Panc1 (cell line): ENCODE data around the gene AFF4. TPM values are rescaled to one million over a fixed set of nuclear protein-coding genes. Genes with fewer than 3 reads are reported as not detected.

Experiments
- ATAC-seq: fragments of 200-7000 bp; cut with Tn5 transposase; 2 replicates; pipeline ENCODE4 v1.9.1; 2020; ENCODE audit warnings: mild to moderate bottlenecking, moderate library complexity
- BruUV-seq: library from RNA; stranded (reverse); fragments of 400-500 nt; replicated peaks from 2 replicates; lab custom pipeline; 2021; lab: Mats Ljungman, UMichigan
- CTCF ChIA-PET: fragments of 300-600 bp; sonication (Branson Sonifier 250); formaldehyde crosslinking; loops from one replicate; lab custom pipeline; 2022; ENCODE audit warnings: antibody characterized with exemption; lab: Charles Lee
- POLR2A ChIA-PET: fragments of 300-600 bp; sonication (Branson Sonifier 250); formaldehyde crosslinking; loops from one replicate; lab custom pipeline; 2022; ENCODE audit warnings: antibody characterized with exemption; lab: Charles Lee
- DNase-seq: peaks from one replicate; pipeline ENCODE4 v3.0.0-alpha.2; 2010; ENCODE audit warnings: low read depth, low spot score
- H3K27ac ChIP-seq: 2 replicates; pipeline ENCODE4 v1.5.1; 2011; ENCODE audit warnings: mild to moderate bottlenecking, low read length, inconsistent platforms
- H3K27me3 ChIP-seq: fragments of 200-500 bp; sonication (Bioruptor generic); 2 replicates; pipeline ENCODE4 v1.6.0; 2014; ENCODE audit warnings: low read length, inconsistent platforms; ENCODE audit not compliant: control insufficient read depth, insufficient read depth
- H3K36me3 ChIP-seq: fragments of 200-500 bp; sonication (Bioruptor generic); 2 replicates; pipeline ENCODE4 v1.5.1; 2014; ENCODE audit warnings: inconsistent platforms, mild to moderate bottlenecking, low read length, moderate library complexity; ENCODE audit not compliant: control insufficient read depth, insufficient read depth
- H3K4me1 ChIP-seq: 2 replicates; pipeline ENCODE4 v1.5.1; 2011; ENCODE audit warnings: inconsistent platforms, mild to moderate bottlenecking, low read length, moderate library complexity; ENCODE audit not compliant: control insufficient read depth, insufficient read depth
- H3K4me3 ChIP-seq, 2 experiments: 2 replicates each; pipeline ENCODE4 v1.5.1; 2011 to 2012; ENCODE audit warnings: low read depth in 2 of 2, low read length in 2 of 2, mild to moderate bottlenecking in 2 of 2, inconsistent platforms in 1 of 2, moderate library complexity in 1 of 2
- H3K9me3 ChIP-seq: fragments of 200-500 bp; sonication (Bioruptor generic); 2 replicates; pipeline ENCODE4 v1.5.1; 2014; ENCODE audit warnings: low read depth, mild to moderate bottlenecking, inconsistent platforms, low read length, moderate library complexity; ENCODE audit not compliant: control insufficient read depth, insufficient read depth
- POLR2AphosphoS5 ChIP-seq: IDR thresholded peaks from 2 replicates; pipeline ENCODE4 v1.6.1; 2012; ENCODE audit warnings: mild to moderate bottlenecking, low read depth, low read length, moderate library complexity
- SIN3A ChIP-seq: IDR thresholded peaks from 2 replicates; pipeline ENCODE4 v1.6.1; 2012; ENCODE audit warnings: low read depth, mild to moderate bottlenecking, low read length, moderate library complexity, borderline replicate concordance; ENCODE audit not compliant: insufficient read depth
- TCF7L2 ChIP-seq: IDR thresholded peaks from 2 replicates; pipeline ENCODE4 v1.6.1; 2011; ENCODE audit warnings: mild to moderate bottlenecking, low read depth, low read length, inconsistent platforms
- in situ Hi-C: cut with HindIII; loops from 2 replicates; pipeline ENCODE4 v1.10.0; 2016; ENCODE audit warnings: low sequenced_read_pairs, low pct_unique_long_range_greater_than_20kb
- intact Hi-C: fragments of 100-400 bp; cut with micrococcal nuclease; formaldehyde crosslinking; loops from one replicate; pipeline ENCODE4 v1.10.0; 2022; ENCODE audit not compliant: unreplicated experiment
- total RNA-seq: library from RNA; stranded (reverse); gene quantifications from one replicate; pipeline ENCODE4 v1.2.1, GENCODE V29; 2021; ENCODE audit not compliant: unreplicated experiment
- TF ChIP-seq, protein P1 (sequence below), 2 experiments: IDR thresholded peaks; 2 replicates each; pipeline ENCODE4 v1.6.1; 2011 to 2012; ENCODE audit warnings: low read depth in 2 of 2, control low read depth in 1 of 2, low read length in 1 of 2, mild to moderate bottlenecking in 1 of 2, moderate library complexity in 1 of 2; ENCODE audit not compliant: insufficient read depth in 1 of 2
- TF ChIP-seq, protein P2 (sequence below): fragments of 450-650 bp; IDR thresholded peaks from 2 replicates; pipeline ENCODE4 v1.5.1; 2017; ENCODE audit warnings: mild to moderate bottlenecking

The AFF4 gene
- total RNA-seq, 1 experiment from 2014 or later = 78.3 TPM

DNA sequence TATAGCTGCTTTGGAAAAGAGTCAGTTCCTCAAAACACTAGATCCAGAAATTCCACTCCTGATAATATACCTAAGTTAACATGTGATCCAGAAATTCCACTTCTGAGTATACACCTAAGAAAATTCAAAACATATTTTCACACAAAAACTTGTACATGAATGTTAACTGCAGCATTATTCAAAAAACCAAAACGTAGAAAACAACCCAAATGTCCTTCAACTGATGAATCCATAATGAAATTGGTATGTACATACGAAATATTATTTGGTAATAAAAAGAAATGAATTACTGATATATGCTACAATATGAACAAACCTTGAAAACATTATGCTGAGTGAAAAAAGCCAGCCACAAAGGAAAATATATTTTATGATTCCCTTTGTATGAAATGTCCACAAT lies 16.5 kb upstream of the AFF4 start:
- Histone ChIP-seq H3K27me3 (no peaks in the 10 kb centered on the region), H3K4me1 (no peaks in the 10 kb centered on the region), H3K36me3 (no peaks in the 10 kb centered on the region), H3K27ac (no peak overlapping the region), H3K4me3 (no peak overlapping the region), H3K9me3 (no peaks in the 10 kb centered on the region)
- CTCF ChIA-PET = no interaction called here
- POLR2A ChIA-PET = no interaction called here
- ATAC-seq (no peak), DNase-seq (no peak)
- intact Hi-C loops = no loop called here
- BruUV-seq = no TSS peak
- TF ChIP-seq TCF7L2 (no peak), SIN3A (no peak), POLR2AphosphoS5 (no peak)
- TF ChIP-seq, protein P1, sequence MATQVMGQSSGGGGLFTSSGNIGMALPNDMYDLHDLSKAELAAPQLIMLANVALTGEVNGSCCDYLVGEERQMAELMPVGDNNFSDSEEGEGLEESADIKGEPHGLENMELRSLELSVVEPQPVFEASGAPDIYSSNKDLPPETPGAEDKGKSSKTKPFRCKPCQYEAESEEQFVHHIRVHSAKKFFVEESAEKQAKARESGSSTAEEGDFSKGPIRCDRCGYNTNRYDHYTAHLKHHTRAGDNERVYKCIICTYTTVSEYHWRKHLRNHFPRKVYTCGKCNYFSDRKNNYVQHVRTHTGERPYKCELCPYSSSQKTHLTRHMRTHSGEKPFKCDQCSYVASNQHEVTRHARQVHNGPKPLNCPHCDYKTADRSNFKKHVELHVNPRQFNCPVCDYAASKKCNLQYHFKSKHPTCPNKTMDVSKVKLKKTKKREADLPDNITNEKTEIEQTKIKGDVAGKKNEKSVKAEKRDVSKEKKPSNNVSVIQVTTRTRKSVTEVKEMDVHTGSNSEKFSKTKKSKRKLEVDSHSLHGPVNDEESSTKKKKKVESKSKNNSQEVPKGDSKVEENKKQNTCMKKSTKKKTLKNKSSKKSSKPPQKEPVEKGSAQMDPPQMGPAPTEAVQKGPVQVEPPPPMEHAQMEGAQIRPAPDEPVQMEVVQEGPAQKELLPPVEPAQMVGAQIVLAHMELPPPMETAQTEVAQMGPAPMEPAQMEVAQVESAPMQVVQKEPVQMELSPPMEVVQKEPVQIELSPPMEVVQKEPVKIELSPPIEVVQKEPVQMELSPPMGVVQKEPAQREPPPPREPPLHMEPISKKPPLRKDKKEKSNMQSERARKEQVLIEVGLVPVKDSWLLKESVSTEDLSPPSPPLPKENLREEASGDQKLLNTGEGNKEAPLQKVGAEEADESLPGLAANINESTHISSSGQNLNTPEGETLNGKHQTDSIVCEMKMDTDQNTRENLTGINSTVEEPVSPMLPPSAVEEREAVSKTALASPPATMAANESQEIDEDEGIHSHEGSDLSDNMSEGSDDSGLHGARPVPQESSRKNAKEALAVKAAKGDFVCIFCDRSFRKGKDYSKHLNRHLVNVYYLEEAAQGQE (IDR thresholded peaks at IDR 0.05; ENCODE audit: insufficient read depth in 1 of 2, low read depth in 2 of 2, low read length in 1 of 2) = no peak
- TF ChIP-seq, protein P2, sequence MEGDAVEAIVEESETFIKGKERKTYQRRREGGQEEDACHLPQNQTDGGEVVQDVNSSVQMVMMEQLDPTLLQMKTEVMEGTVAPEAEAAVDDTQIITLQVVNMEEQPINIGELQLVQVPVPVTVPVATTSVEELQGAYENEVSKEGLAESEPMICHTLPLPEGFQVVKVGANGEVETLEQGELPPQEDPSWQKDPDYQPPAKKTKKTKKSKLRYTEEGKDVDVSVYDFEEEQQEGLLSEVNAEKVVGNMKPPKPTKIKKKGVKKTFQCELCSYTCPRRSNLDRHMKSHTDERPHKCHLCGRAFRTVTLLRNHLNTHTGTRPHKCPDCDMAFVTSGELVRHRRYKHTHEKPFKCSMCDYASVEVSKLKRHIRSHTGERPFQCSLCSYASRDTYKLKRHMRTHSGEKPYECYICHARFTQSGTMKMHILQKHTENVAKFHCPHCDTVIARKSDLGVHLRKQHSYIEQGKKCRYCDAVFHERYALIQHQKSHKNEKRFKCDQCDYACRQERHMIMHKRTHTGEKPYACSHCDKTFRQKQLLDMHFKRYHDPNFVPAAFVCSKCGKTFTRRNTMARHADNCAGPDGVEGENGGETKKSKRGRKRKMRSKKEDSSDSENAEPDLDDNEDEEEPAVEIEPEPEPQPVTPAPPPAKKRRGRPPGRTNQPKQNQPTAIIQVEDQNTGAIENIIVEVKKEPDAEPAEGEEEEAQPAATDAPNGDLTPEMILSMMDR = no peak
- in situ Hi-C loops = no loop called here

DNA sequence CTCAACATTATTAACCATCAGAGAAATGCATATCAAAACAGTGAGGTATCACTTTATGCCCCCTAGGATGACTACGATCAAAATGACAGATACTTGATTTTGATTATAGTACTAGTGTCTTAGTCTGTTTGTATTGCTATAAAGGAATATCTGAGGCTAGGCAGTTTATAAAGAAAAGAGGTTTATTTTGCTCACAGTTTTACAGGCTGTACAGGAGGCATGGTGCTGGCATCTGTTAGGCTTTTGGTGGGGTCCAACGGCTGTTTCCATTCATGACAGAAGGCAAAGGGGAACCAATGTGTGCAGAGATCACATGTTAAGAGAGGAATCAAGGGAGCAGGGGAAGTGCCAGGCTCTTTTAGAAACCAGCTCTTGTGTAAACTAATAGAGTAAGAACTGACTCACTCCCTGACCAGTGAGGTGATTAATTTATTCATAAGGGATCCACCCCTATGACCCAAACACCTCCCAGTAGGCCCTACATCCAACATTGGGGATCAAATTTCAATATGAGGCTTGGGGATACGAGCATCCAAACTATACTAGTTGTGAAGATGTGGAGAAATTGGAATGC lies 16.0 kb upstream of the AFF4 start:
- ATAC-seq (peak; percentile 53; the same call in 1 of the 2 replicates), DNase-seq (peak; percentile 35)
- in situ Hi-C loops = no loop called here
- Histone ChIP-seq H3K4me3 (no peak overlapping the region), H3K27me3 (no peaks in the 10 kb centered on the region), H3K4me1 (no peaks in the 10 kb centered on the region), H3K27ac (no peak overlapping the region), H3K36me3 (no peaks in the 10 kb centered on the region), H3K9me3 (no peaks in the 10 kb centered on the region)
- POLR2A ChIA-PET = no interaction called here
- BruUV-seq = no TSS peak
- CTCF ChIA-PET = no interaction called here
- TF ChIP-seq POLR2AphosphoS5 (no peak), SIN3A (no peak), TCF7L2 (no peak)
- TF ChIP-seq, protein P2 = no peak
- TF ChIP-seq, protein P1 (IDR thresholded peaks at IDR 0.05; ENCODE audit: insufficient read depth in 1 of 2, low read depth in 2 of 2, low read length in 1 of 2) = no peak
- intact Hi-C loops = no loop called here
